AG09319 (cell line): Measurements from ENCODE around the gene RNASEH2B.

Experiments
- DNase-seq: peaks from one replicate; pipeline ENCODE4 v3.0.0-alpha.2; 2010; ENCODE audit warnings: low read depth; ENCODE audit errors: extremely low read depth
- TF ChIP-seq, protein P1 (sequence below): IDR thresholded peaks from 2 replicates; pipeline ENCODE4 v1.5.1; 2011; ENCODE audit warnings: low read depth, mild to moderate bottlenecking, inconsistent platforms, low read length, moderate library complexity

RNASEH2B gene

DNA sequence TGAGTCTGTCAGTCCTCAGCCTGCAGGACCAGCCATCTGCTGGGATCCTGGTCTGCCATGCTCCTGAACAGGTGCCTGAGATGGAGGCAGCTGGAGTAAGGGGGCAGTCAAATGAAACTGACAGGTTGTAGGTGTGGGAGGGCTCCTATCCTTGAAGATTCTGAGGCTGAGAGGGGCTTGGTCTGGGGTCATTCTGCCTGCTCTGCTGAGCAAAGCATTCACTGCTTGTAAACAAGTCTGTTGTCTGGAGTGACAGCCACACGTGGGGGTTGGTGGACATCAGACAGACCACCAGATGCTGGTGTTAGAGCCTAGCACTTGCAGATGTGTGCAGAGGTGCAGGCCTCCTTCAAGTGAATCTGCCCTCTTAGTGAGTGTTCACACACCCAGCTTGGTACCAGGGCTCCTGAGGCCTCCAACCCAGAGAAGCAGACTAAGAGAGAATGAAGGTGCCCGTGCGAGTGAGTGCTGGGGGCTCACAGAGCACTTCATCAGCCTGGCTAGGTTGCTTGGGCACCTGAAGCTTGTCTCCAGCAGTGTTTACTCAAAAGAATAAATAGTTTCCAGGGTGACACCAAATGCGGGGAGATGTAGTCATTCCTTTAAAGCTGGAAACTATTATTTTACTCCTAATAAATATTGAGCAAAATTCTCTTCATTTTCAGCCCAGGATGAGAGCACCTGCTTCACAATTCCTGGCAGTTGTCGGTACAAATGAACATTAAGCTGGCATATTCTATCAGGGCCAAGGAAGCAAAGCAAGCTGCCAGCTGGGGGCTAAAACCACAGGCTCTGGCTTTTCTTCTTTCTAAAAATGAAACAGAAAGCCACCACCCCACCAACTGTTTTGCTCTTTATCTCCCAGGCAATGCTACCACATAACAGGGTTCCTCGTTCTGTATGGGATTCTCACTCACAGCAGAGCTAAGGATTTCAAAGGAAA is 82.3 kb downstream of the RNASEH2B start:
- TF ChIP-seq, protein P1, sequence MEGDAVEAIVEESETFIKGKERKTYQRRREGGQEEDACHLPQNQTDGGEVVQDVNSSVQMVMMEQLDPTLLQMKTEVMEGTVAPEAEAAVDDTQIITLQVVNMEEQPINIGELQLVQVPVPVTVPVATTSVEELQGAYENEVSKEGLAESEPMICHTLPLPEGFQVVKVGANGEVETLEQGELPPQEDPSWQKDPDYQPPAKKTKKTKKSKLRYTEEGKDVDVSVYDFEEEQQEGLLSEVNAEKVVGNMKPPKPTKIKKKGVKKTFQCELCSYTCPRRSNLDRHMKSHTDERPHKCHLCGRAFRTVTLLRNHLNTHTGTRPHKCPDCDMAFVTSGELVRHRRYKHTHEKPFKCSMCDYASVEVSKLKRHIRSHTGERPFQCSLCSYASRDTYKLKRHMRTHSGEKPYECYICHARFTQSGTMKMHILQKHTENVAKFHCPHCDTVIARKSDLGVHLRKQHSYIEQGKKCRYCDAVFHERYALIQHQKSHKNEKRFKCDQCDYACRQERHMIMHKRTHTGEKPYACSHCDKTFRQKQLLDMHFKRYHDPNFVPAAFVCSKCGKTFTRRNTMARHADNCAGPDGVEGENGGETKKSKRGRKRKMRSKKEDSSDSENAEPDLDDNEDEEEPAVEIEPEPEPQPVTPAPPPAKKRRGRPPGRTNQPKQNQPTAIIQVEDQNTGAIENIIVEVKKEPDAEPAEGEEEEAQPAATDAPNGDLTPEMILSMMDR = no peak
- DNase-seq = no peak

DNA sequence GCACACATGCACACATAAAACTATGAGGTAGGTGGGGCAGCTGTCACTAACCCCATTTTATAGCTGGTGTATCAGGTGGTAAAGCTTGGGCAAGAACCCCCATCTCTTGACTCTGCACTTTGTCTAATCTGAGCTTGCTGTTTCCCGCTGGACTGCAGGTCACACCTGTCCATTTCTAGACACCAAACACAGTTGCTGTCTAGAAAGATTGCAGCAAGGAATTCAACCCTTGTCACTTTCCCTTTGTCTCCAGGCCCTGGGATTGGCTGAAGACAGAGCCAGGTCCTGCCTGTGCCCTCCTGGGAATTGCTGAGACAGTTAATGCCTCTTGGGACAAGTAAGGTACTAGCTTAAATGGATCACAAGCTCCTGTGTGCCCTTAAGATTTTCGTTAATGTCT is 83.8 kb downstream of the RNASEH2B start:
- no peak for DNase-seq

DNA sequence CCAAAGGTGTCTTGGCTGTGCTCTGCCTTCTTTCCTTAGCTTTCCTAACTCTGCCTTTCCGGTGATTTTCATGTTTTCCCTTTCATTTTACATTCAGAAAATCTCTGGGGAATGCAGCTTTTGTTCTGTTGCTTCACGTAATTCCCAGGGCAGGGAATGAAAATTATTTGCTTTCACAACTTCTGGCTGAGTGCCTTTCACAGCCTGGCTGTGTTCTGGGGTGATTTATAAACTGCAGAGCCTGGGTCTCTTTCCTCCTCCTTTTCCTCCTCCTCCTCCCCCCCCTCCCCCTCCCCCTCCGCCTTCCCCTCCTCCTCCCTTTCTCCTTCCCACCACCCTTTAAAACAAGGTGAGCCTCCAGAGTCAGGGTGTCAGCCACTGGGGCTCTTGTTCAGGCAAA is 84.3 kb downstream of the RNASEH2B start:
- DNase-seq = no peak
- TF ChIP-seq, protein P1 = no peak

More for the DNA sequence above, 83.8 kb downstream of the RNASEH2B start:
- TF ChIP-seq, protein P1 = no peak

DNA sequence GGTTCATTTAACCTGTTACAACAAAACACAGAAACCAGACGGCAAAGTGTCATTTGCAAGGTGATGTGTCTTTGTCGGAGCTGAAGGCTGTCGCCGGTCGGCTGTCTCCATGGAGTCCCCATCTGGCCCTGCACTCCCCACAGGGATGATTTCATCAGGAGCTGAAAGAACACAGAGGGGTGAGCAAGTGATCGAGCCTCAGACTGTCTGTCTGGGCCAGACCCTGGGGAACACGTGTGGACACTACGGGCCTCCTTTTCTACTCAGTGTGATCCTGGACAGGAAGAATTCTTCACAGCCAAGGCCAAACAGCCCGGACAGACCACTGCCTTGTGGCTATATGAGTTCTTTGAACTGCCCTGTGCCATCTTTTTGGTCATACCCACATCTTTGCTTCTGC is 85.1 kb downstream of the RNASEH2B start:
- TF ChIP-seq, protein P1 = no peak
- no peak for DNase-seq

DNA sequence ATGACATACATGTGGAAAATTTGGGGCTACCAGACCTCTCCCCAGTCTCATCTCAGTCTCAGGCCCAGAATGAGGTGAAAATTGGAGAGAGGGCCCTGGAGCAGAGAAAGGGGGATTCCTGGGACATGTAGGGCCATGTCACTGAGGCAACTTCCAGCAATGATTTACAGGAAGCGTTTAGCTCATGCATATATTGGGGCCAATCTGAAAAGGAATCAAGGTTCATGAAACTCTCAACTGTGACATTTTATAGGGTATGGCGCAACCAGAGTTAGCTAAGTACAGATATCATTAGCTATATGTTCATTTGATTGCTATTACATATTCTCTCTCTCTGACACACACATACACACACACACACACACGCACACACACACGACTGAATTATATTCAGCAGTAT is 86.3 kb downstream of the RNASEH2B start:
- TF ChIP-seq, protein P1 = no peak
- no peak for DNase-seq

DNA sequence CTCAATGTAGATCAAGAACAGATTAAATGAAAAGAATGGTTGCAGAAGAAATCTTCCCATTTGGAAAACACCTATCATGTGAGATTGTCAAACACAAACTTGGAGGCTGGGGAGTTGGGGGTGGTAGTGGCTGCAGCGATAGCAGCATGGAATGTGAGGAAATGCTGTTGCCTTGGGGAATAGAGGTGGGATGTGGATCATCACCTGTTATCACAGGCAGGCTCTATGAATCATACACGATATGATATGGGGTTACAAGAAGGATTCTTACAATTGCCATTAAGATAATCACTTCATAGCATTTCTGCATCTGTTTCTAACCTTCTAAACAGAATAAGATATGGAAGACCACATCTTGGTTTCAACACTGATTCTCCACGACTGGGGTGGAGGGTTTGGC is 88.7 kb downstream of the RNASEH2B start:
- TF ChIP-seq, protein P1 = no peak
- no peak for DNase-seq

DNA sequence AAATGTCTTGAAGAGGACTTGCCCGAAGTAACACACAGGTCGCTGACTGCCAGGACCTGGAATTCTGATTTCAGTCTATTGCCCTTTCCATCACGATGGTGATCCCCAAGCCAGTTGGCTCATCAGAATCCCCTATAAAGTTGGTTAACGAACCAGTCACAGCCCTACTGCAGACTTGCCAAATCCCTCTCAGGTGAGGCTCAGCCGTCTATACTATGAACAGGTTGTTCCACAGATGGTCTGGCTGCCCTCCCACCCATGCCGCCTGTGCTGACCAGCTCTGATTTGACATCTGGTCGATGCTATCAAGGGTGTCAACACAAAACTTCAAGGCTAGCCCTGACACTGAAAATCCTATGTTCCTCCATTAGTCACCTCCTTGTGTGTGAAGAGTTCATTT is 90.0 kb downstream of the RNASEH2B start:
- DNase-seq = no peak
- TF ChIP-seq, protein P1 = no peak
